Loucy (cell line): ENCODE data around the gene ANO1.

Experiments
- EZH2phosphoT487 ChIP-seq: fragments of 200-600 bp; IDR thresholded peaks from 2 replicates; pipeline ENCODE4 v1.6.1; 2018; ENCODE audit warnings: antibody characterized with exemption, mild to moderate bottlenecking, moderate library complexity, borderline replicate concordance
- TF ChIP-seq, protein P1 (sequence below): fragments of 200-600 bp; sonication (generic); conservative IDR thresholded peaks from 2 replicates; pipeline ENCODE4 v1.5.1; 2014; ENCODE audit warnings: mild to moderate bottlenecking, antibody characterized with exemption, low read length

DNA sequence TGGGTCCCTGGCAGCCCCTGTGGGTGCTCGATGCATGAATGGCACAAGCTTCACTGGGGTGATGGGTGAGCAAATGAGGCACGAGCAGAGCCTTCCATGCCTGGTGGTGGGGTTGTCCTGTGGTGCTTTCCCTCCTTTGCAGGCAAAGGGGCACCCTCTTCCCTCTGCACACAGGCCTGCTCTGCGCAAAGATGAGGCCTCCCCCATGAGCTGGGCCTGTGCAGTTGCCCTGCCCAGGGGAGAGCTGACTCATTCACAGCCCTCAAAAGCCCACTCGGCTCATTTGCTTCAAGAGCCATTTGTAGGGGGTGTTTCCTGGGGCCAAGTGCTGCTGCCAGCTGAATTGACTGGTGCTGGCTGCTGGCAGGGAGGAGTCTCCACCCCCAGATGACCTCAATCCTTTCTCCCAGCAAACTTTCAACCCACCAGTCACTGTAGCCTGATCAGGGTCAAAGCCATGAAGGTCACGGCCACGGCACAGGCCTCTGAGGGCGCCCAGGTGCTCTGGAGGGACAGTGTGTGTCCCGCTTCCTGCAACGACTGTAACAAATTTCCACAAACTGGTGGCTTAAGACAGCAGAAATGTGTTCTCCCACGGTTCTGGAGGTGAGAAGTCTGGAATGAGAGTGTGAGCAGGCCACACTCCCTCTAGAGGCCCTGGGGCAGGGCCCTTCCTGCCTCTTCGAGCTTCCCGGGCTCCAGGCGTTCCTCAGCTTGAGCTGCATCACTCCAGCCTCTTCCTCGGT is 48.8 kb upstream of the ANO1 start:
- TF ChIP-seq, protein P1, sequence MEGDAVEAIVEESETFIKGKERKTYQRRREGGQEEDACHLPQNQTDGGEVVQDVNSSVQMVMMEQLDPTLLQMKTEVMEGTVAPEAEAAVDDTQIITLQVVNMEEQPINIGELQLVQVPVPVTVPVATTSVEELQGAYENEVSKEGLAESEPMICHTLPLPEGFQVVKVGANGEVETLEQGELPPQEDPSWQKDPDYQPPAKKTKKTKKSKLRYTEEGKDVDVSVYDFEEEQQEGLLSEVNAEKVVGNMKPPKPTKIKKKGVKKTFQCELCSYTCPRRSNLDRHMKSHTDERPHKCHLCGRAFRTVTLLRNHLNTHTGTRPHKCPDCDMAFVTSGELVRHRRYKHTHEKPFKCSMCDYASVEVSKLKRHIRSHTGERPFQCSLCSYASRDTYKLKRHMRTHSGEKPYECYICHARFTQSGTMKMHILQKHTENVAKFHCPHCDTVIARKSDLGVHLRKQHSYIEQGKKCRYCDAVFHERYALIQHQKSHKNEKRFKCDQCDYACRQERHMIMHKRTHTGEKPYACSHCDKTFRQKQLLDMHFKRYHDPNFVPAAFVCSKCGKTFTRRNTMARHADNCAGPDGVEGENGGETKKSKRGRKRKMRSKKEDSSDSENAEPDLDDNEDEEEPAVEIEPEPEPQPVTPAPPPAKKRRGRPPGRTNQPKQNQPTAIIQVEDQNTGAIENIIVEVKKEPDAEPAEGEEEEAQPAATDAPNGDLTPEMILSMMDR, result no peak
- TF ChIP-seq EZH2phosphoT487, result no peak
